Posterior vena cava (tissue), 2 donors: ENCODE measurements around the gene HOXB7. TPM values are rescaled to one million over a fixed set of nuclear protein-coding genes. Genes with fewer than 3 reads are reported as not detected.

Source experiments
- DNase-seq: peaks from one replicate; pipeline ENCODE4 v3.0.0-alpha.2; 2020; ENCODE audit warnings: low spot score
- intact Hi-C, 2 donors: fragments of 100-400 bp; cut with DNase I; formaldehyde crosslinking; loops; one replicate each; pipeline versions ENCODE4 v1.14.1 to v1.14.2; 2022 to 2023
- total RNA-seq, 2 donors: library from RNA; stranded (reverse); fragmentation: NEBNext Ultra II Directional; extraction: Animal tissue kit (Norgen Biotek cat#: 25700); gene quantifications; one replicate each; pipeline ENCODE4 v1.2.1, GENCODE V29; 2021
- donor health status: DM: yes; HTN: yes; CAD: no.
- donor health status: DM: yes; HTN: yes; CAD: no.

The HOXB7 gene
- total RNA-seq, 2 donors from 2014 or later, result 8.0 to 11.1 TPM

DNA sequence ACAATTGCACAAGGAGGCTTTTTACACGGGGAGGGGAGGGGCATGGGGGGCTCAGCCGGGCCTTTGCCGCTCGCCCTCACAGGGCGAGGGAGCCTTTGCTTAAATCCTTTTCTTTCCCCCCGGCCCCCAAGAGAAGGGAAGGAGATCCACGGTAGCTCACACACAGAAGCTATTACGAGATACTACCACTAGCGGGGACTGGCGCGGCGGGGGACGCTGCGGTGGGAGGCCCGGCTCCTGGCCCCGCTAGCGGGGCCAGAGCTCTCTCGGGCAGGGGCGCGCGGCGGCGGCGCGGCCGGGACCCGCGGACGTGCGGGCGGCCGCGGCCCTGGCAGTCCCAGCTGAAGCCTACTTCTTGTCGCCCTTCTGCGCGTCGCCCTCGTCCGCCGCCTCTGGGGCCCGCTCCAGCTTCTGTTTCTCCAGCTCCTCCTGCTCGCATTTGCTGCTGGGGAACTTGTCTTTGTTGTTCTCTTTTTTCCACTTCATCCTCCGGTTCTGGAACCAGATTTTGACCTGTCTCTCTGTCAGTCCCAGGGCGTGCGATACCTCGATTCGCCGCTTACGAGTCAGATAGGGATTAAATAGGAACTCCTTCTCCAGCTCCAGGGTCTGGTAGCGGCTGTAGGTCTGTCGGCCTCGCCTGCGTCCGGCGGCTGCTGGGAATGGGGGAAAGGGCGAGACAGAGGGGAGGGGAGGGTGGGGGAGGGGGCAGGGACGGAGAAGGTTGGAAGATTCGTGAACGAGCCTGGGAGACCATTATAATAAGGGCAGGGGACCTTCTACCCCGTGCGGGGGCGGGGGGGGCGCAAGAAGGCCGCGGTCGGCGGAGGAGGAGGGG lies 2.3 kb upstream of the HOXB7 start:
- intact Hi-C loops, result no loop called here
- DNase-seq, result no peak

DNA sequence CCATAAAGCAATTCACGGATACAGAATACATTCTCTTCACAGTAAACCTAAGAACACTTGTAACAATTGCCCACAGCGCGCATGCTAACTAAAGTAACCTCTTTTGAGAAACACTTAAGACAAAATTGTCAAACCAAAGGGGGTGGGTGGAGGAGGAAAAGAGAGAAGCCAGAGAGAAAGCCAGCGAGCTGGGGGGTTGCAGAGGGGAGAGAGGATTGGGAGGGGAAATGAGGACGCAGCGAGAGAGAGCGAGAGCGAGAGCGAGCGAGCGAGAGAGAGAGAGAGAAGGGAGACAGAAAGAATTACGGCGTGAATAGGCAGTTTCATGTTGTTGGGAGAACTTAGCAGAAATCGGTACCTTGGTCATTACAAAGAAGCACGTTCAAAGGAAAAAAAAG lies 1.6 kb upstream of the HOXB7 start:
- DNase-seq, result no peak
- intact Hi-C loops, result no loop called here

DNA sequence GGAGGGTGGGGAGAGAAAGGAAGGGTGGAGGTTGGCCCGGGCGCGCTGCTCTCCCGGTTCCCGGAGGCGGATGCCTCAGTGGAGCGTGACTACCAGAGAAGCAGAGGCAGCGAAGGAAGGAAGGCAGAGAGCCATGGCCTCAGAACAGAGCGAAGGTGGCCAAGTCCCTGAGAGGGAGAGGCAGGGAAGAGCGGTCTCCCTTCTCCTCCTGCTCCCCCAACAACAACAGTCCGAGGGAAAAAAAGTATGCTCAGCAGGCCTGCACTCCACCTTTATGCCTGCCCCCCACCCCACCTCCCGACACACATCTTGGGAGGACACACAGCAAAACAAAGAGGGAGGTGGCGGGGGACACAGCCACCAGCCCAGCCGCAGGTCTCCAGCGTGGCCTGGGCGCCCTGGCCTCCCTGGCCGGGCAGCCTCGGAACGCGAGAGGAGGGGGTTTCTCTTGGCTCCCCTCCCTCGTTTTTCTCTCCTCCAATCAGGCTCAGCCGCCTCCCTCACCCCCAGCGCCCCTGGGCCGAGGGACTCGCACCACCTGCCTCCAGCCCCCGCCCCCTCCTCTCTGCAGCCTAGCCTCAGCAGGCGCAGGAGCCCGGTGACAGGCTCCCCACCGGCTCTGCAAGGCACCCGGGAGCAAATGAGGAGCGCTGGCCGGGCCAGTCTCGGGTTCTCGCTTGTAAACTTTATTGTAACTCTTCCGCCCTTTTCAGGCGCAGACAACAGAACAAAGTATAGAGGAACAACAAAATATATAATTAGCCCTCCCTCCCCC lies 1.1 kb upstream of the HOXB7 start:
- no peak for DNase-seq
- intact Hi-C loops, result no loop called here

DNA sequence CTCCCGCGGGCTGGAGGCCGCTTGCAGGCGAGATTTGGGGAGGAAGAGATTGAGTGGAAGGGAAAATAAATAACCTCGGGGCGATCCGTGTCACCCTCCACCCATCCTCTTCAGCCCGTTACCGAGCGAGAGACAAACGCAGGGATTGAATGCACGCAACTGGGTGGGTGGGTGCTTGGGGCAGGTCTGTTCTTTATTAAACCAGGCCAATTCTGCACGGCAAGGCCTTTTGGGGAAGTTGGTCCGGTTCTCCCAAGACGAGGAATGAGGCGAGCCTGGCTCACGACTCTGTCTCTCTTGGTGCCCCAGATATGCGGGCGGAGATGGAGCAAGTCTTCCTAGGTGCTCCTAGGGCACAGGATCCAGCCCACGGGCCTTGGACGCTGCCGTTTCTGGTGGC lies 396 bp upstream of the HOXB7 start:
- intact Hi-C loops, result no loop called here
- no peak for DNase-seq

DNA sequence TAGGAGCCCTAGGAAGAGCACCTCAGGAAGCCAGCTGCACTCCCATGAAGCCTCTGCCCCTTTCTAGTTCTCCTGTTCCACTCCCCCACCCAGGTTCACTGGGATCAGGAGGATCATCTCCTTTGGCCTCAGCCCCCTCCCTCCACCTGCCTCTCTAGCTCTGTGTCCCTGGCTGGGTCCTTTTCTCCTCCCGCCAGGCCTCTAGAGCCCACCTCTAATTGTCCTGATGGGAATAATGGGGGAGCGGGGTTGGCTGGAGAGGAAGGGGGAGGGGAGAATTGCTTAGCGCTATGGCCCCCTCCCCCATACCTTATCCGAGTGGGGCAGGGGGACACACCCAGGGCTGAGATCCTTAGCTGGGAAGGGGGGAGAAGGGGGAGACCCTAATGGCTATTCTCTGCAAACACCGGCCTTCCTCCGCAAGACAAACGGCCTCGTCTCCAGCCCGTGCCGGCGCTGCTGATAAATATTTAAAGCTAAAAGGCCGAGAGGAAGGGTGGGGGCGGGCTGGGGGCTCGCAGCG lies 997 bp downstream of the HOXB7 start:
- DNase-seq, result no peak
- intact Hi-C loops, result no loop called here

DNA sequence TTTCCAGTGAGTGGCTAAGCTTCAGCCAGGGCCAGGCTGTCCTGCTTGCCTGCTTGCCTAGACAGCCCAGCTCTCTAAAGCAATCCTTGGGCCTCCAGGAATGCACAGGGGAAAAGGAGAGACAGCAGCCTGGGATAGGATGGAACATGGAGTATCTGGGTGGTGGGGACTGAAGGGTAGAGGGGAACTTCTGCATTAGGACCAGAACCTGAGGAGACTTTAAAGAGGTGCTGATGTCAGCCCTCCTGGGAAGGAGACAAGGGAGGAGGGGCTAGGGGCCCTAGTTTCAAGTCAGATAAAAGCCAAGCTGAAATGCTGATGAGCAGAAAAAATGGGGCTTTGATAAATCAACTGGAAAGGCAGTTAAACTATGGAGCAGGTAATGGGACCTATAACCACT lies 1.8 kb downstream of the HOXB7 start:
- no peak for DNase-seq
- intact Hi-C loops, result no loop called here

DNA sequence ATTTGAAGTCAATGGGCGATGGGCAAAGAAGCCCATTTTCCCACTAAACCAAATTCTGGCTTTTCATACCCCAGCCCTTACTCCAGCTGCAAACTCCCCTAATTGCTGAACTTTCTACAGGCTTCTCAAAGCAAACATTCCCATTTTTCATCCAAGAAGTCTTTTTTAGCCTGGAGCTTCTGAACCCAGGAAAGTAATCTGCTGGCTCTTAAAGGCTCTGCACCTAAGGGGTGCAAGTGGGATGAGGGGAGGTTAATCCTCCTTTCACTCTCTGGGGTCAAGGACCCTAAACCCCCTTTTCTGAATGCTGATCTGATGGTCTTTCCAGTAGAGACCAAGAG lies 2.4 kb downstream of the HOXB7 start:
- DNase-seq, result no peak
- intact Hi-C loops, result no loop called here

DNA sequence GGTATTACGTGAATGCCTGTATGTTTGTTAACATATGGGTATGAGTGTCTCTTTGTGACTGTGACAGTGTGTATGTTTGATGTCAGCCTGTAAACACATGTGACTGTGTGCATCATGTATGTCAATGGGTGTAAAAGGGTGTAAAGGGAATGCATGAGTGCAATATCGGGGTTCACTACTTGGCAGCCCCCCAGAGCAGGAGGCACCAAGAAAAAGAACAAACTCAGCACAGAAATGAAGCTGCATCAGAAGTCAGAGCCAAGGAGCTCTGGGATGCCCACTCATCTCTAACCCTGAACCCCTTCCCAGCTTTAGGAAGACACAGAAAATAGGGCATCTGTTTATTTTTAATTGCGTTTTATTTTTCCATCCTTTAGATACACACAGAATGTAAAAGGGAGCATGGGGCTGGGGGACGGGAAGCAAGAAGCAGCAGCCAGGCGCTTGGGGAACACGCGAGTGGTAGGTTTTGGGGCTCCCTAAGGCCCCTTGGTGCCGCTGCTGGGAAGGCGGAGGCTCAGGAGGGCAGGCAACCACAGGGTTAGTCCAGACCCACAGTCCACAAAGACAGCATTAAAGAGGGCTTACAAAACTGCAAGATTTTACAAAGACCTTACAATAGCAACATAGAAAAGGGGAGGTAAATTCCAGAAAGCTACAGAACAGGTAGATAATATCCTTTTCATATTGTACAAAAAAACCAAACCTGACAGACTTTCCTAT lies 3.8 kb downstream of the HOXB7 start:
- intact Hi-C loops, result no loop called here
- no peak for DNase-seq

DNA sequence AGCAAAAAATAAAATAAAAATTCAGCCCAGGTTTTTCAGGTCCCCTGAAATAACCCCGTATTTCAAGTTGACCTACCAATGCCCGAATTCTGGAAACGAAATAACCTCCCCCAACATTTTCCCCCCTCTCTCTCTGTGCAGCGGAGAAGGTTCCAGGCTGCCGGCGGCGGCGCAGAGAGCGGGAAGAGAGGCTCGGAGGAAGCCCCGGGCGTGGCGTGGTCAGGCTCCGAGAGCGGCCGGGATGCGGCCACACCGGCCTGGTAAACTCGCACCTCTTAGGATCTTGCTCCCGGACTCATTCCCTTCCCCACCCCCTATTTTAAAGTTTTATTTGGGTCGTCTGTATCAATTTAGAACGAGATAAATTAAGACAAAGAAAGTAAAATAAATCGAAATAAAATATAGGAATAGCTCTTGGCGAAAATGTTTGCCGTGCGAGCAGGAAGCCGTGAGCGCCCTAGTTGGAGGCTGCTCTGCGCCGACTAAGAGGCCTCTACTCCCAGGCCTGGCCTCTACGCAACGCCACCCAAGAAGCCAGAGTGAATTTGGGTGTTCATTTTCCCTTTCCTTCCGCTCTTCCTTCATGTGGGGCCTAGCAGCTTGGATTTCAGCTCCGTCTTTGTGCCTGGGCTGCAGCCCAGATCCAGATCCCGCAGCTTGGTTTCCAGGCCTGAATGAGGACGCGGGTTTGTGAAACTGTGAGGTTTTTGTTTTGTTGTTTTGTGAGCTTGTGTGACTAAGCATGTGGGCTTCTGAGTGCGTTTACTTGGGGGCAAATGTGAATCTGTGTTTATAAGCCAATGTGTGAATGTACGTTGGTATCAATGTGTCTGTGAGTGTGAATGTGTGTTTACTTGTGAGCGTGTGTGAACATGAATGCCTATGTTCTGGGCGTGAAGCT lies 4.6 kb downstream of the HOXB7 start:
- intact Hi-C loops, result no loop called here
- DNase-seq, result no peak

DNA sequence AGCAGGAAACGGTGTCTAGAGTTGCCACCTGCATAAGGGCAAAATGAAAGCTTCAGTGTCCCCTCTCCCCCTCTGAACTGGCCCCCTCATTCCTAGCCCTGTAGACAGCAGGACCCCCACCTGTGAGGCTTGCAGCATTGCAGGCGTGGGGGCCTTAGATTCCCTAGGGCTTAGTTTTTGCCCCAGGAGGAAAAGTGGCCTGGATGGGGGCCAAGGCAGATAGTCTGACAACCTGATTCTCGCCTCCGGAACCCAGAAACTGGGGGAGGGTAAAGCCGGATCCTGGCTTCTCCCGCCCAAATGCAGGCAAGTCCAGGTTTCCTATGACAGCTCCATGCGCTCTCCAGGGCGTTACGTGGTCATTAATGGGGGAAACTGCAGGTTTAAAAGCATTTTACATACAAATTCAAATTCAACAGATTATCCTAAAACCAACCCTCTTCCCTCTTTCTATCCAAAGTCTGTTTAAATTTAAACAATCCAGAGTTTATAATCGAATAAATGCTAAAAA lies 5.4 kb downstream of the HOXB7 start:
- intact Hi-C loops, result no loop called here
- DNase-seq, result no peak

DNA sequence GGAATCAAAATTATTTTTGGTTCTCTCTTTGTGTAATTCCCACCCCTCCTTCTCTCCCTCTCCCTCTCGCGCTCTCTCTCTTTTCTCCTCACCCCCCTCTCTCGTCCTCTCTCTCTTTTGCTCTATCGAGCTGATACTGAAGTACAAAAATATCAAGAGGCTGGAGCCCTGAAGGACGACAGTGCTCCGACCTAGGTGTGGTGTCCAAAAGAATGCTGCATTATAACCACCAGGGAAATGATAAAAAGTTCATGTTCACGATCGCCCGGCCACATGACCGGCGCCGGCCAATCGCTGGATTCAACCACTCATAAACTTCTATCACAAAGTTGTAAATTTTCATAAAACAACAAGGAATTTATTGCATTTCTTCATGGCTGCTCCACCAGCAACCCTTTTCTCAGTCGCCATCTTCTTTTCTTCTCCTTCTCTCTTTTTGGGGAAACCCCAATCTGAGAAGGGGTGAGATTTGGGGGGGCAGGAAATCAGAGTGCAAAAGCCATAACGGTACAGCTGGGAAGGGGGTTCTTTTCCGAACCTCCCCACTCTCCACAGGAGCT lies 6.0 kb downstream of the HOXB7 start, which contains the start of gene HOXB6:
HOXB6 (minus strand) TSS at position 217 of the 560 bp plus-strand sequence. CDS start 6,836 bp downstream, outside the sequence.
- intact Hi-C loops, result no loop called here
- DNase-seq, result no peak

DNA sequence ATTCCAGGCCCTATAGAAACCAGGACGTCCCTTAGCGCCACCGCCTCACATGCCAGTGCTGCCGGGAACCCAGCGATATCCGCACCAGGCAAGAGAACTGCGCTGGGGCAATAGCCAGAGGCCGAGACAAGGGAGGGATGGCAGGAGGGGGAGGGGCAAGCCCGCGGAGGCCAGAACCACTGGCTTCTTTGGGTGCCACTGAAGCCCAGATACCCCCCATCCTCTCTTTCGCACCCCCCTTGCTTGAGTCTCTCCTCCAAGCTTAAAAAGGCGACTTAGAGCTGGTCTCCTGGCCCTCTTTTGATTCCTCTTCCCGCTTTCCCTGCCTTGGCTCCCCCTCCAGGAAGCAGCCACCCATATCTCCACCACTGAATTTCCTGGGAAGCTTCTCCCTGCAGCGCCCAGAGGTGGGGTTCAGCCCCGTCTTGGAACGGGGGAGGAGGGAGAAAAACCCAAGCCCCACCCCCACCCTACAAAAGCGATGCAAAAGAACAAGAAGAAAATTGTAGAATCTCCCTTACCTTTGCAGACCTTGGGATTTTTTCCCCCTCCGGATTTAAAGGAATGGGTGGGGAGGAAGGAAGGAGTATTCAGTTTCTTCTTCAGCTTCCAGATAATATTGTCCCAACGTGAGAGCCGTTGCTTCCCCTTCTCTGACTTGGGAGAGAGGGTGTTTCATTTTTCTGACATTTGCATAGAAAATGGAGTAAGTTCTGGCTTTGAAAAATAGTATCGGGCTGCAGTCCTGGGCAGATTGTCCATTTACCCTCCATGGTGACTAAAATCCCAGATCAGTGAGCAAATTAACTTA lies 6.7 kb downstream of the HOXB7 start:
- intact Hi-C loops, result no loop called here
- no peak for DNase-seq

DNA sequence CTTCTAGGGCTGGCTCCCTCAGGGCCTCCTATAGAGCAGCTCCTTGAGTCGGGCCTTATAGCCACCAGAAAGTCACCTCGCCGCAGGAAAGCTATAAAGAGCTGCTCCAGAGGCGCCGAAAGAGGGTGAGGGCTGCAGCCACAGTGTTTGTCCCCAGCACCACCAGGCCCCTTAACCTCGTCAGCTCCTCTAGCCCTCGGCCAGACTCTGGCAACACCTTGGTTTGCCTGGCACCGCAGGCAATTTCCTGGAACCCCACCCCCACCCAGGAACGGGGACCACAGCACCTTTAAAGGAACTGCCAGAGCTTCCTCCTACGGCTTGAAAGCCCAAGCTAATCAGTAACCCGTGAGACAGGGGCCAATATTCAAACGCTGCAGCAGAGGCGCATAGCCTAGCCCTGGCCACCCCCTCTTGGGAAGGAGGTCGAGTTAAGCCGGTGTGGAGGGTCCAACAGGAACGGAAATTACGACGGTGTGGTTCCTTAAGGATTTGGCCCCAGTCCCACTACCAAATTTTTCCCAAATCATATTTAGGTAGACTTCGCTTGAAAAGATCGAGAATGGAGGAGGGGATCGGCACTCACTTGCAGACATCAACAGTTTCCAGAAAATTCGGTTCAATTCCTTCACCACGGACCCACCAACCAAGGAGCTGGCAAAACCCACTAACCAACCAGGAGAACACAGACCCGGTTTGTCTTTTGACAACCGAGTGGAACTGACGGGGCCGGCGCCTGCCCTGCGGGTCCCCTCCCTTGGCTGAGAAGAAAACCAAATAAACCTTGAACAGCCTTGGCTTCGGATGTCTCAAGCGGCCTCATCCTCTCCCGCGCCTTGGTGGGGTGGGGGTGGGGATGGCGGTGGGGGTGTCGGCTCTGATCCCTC lies 9.0 kb downstream of the HOXB7 start:
- intact Hi-C loops, result no loop called here
- DNase-seq, result no peak

DNA sequence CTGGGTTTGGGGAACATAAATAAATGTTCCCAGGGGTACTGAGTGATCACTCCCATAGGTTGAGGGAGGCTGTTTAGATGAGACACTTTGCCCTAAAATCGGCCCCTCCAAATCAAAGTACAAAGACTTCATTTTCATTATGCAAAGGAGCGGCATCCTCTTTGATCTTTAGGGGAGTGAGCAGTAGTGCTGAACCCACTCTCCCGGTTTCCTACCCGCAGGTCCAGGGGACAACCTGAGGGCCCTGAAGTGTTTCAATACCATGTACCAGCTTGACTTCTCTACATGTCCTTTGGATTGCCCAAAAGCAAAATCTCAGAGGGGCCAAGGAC lies 9.6 kb downstream of the HOXB7 start:
- intact Hi-C loops, result no loop called here
- DNase-seq, result no peak

DNA sequence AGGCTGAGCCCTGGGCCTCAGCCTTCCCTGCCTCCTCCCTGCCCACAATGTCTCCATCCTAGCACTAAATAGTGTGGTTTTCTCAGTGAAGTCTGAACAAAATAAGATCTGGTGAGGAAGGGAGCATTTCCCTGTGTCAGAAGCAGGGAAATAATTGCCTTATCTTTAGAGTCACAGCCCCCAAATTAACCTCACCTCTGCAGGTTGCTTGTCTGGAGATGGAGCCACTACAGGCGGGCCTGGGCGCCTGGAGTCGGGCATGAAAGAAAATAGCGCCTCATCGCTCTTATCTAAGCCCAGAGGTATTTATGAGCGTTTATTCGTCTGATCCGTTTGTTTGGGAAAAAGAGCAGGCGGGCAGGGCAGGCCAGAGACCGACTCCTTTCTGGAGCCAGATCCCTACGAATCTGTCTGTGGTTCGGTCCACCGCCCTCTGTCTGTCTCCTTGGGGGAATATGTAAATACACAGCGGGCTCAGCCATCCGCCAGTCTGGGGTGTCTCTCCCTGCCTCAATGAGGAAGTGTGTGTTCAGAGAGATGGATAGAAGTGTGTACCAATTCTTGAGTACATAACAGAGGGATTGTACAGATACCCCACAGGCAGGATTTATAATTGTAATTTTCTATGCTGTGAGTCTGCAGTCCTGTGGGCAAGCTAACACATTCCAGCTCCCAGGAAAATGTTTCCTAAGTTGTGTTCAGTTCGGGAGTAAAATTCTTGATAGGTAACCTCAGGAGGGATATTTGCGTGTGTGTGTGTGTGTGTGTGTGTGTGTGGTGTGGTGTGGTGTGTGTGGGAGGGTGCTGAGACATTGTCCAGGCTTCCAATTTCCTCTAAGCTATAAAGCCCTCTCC lies 10.3 kb downstream of the HOXB7 start:
- intact Hi-C loops, result no loop called here
- DNase-seq, result no peak

DNA sequence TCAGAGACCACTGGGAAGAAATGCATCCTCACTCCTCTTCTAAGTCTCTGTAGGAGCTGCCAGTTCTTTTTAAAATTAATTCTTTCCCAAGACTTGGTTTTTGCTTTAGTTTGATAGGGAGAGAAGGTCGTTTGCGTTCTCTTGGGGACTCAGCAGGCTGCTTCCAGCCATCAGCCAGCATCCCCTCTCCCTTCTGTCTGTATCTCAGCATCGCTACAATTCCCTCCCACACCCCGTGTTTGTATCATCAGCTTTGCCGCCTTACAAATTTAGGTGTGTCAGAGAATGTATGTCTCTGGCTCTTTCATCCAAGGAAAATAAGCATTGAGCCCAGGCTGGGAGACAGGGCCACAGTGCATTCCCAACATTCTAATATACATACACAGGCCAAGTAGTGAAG lies 11.5 kb downstream of the HOXB7 start:
- intact Hi-C loops, result loop anchor here (5.0 to 10.0 kb wide), 2 partner anchors 245 to 262 kb away; no protein-coding TSS in a partner anchor
- no peak for DNase-seq
